ENCODE data around the gene AHRR. TPM values are rescaled to one million over a fixed set of nuclear protein-coding genes. Genes with fewer than 3 reads are reported as not detected.

AHRR gene
- total and polyA plus RNA-seq, 10 of the 15 experiments (the other 5 are each of a cell fraction or from before 2014, with no cell fraction given), result 0.90 to 35.2 (median 19.2) TPM

- TF ChIP-seq ZNF592 (IDR thresholded peaks at IDR 0.05) (0 out of 2 replicates have a peak, but pooled peaks have one; percentile 8), YY1 (IDR thresholded peaks at IDR 0.05; ENCODE audit: low read depth, low read length) (peak; percentile 32; the same call in 1 of the 2 replicates), TCF12 (IDR thresholded peaks at IDR 0.05; ENCODE audit: low read depth, low read length) (no peak), ZBED1 (IDR thresholded peaks at IDR 0.05; ENCODE audit: borderline replicate concordance) (no peak), IKZF2 (IDR thresholded peaks at IDR 0.05) (peak; percentile 33 to 47; a peak in 3 of 4 replicates), NR2C1 (IDR thresholded peaks at IDR 0.05) (0 out of 2 replicates have a peak, but pooled peaks have one; percentile 16), POLR2AphosphoS2 (IDR thresholded peaks at IDR 0.05; ENCODE audit: low read depth, low read length) (no peak), PAX8 (IDR thresholded peaks at IDR 0.05) (no peak), MYC (IDR thresholded peaks at IDR 0.05; ENCODE audit: insufficient read depth, insufficient read length, insufficient replicate concordance, low read length, severe bottlenecking) (no peak), USF2 (IDR thresholded peaks at IDR 0.05; ENCODE audit: borderline replicate concordance, low read depth, low read length) (no peak), ASH2L (IDR thresholded peaks at IDR 0.05; ENCODE audit: borderline replicate concordance, low read depth) (no peak), ZNF622 (IDR thresholded peaks at IDR 0.05) (no peak), DPF2 (IDR thresholded peaks at IDR 0.05) (0 out of 2 replicates have a peak, but pooled peaks have one; percentile 22), MAX (IDR thresholded peaks at IDR 0.05; ENCODE audit: low read depth, low read length) (no peak; the same call in 1 of the 2 replicates), JUND (IDR thresholded peaks at IDR 0.05; ENCODE audit: low read depth, low read length) (no peak), SMARCA5 (IDR thresholded peaks at IDR 0.05) (peak; percentile 54; the same call in 1 of the 2 replicates), BHLHE40 (IDR thresholded peaks at IDR 0.05; ENCODE audit: borderline replicate concordance in 1 of 2, low read depth in 2 of 2, low read length in 1 of 2) (peak in 1 of 2 experiments; percentile 37; a peak in 1 of 4 replicates), SPI1 (IDR thresholded peaks at IDR 0.05; ENCODE audit: borderline replicate concordance, insufficient read depth, low read depth, low read length) (no peak), CBFB (IDR thresholded peaks at IDR 0.05; ENCODE audit: low read depth) (no peak), ZNF24 (IDR thresholded peaks at IDR 0.05) (no peak), PBX3 (IDR thresholded peaks at IDR 0.05; ENCODE audit: insufficient replicate concordance, low read depth, low read length) (no peak), MTA2 (IDR thresholded peaks at IDR 0.05; ENCODE audit: low read depth) (no peak), CBX5 (IDR thresholded peaks at IDR 0.05; ENCODE audit: low read depth) (no peak), NRF1 (conservative IDR thresholded peaks at IDR 0.05; ENCODE audit: low read depth, low read length) (no peak), HDGF (IDR thresholded peaks at IDR 0.05) (no peak), MXI1 (IDR thresholded peaks at IDR 0.05; ENCODE audit: low read depth, low read length) (0 out of 2 replicates have a peak, but pooled peaks have one; percentile 37)
These were observed 109.6 kb downstream of the AHRR start (continued) for GRCh38 chr5:431001-431710.

All from GM12878 (cell line).